ENCODE measurements around the gene HECW1.

HECW1 gene

GRCh38 chr7:43314379-43315158 is 202.1 kb downstream of the HECW1 start:
- TF ChIP-seq, protein P1, sequence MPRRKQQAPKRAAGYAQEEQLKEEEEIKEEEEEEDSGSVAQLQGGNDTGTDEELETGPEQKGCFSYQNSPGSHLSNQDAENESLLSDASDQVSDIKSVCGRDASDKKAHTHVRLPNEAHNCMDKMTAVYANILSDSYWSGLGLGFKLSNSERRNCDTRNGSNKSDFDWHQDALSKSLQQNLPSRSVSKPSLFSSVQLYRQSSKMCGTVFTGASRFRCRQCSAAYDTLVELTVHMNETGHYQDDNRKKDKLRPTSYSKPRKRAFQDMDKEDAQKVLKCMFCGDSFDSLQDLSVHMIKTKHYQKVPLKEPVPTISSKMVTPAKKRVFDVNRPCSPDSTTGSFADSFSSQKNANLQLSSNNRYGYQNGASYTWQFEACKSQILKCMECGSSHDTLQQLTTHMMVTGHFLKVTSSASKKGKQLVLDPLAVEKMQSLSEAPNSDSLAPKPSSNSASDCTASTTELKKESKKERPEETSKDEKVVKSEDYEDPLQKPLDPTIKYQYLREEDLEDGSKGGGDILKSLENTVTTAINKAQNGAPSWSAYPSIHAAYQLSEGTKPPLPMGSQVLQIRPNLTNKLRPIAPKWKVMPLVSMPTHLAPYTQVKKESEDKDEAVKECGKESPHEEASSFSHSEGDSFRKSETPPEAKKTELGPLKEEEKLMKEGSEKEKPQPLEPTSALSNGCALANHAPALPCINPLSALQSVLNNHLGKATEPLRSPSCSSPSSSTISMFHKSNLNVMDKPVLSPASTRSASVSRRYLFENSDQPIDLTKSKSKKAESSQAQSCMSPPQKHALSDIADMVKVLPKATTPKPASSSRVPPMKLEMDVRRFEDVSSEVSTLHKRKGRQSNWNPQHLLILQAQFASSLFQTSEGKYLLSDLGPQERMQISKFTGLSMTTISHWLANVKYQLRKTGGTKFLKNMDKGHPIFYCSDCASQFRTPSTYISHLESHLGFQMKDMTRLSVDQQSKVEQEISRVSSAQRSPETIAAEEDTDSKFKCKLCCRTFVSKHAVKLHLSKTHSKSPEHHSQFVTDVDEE (CRISPR knock-in tag; IDR thresholded peaks at IDR 0.05): no peak
- TF ChIP-seq RARB (CRISPR knock-in tag; IDR thresholded peaks at IDR 0.05): no peak
- no peak for TF ChIP-seq ESRRG (CRISPR knock-in tag; IDR thresholded peaks at IDR 0.05)
- TF ChIP-seq ZC3H10 (CRISPR knock-in tag; IDR thresholded peaks at IDR 0.05): no peak
- no peak for TF ChIP-seq CSDC2 (CRISPR knock-in tag; IDR thresholded peaks at IDR 0.05)
- TF ChIP-seq ZNF8 (CRISPR knock-in tag; IDR thresholded peaks at IDR 0.05): no peak
- no peak for TF ChIP-seq TOX (CRISPR knock-in tag; IDR thresholded peaks at IDR 0.05; ENCODE audit: borderline replicate concordance)
- TF ChIP-seq, protein P2, sequence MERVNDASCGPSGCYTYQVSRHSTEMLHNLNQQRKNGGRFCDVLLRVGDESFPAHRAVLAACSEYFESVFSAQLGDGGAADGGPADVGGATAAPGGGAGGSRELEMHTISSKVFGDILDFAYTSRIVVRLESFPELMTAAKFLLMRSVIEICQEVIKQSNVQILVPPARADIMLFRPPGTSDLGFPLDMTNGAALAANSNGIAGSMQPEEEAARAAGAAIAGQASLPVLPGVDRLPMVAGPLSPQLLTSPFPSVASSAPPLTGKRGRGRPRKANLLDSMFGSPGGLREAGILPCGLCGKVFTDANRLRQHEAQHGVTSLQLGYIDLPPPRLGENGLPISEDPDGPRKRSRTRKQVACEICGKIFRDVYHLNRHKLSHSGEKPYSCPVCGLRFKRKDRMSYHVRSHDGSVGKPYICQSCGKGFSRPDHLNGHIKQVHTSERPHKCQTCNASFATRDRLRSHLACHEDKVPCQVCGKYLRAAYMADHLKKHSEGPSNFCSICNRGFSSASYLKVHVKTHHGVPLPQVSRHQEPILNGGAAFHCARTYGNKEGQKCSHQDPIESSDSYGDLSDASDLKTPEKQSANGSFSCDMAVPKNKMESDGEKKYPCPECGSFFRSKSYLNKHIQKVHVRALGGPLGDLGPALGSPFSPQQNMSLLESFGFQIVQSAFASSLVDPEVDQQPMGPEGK (CRISPR knock-in tag; IDR thresholded peaks at IDR 0.05; ENCODE audit: borderline replicate concordance): no peak
- TF ChIP-seq CSRNP3 (CRISPR knock-in tag; IDR thresholded peaks at IDR 0.05): no peak
- TF ChIP-seq, protein P3, sequence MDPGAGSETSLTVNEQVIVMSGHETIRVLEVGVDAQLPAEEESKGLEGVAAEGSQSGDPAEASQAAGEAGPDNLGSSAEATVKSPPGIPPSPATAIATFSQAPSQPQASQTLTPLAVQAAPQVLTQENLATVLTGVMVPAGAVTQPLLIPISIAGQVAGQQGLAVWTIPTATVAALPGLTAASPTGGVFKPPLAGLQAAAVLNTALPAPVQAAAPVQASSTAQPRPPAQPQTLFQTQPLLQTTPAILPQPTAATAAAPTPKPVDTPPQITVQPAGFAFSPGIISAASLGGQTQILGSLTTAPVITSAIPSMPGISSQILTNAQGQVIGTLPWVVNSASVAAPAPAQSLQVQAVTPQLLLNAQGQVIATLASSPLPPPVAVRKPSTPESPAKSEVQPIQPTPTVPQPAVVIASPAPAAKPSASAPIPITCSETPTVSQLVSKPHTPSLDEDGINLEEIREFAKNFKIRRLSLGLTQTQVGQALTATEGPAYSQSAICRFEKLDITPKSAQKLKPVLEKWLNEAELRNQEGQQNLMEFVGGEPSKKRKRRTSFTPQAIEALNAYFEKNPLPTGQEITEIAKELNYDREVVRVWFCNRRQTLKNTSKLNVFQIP (CRISPR knock-in tag; IDR thresholded peaks at IDR 0.05; ENCODE audit: borderline replicate concordance, low read depth): no peak
- TF ChIP-seq PPARA (CRISPR knock-in tag; IDR thresholded peaks at IDR 0.05; ENCODE audit: borderline replicate concordance): no peak
- TF ChIP-seq TCF4 (CRISPR knock-in tag; IDR thresholded peaks at IDR 0.05; ENCODE audit: borderline replicate concordance): no peak
- TF ChIP-seq ARNTL (CRISPR knock-in tag; IDR thresholded peaks at IDR 0.05; ENCODE audit: borderline replicate concordance, low read depth): no peak
- no peak for TF ChIP-seq SNAI2 (CRISPR knock-in tag; IDR thresholded peaks at IDR 0.05)
- TF ChIP-seq, protein P4, sequence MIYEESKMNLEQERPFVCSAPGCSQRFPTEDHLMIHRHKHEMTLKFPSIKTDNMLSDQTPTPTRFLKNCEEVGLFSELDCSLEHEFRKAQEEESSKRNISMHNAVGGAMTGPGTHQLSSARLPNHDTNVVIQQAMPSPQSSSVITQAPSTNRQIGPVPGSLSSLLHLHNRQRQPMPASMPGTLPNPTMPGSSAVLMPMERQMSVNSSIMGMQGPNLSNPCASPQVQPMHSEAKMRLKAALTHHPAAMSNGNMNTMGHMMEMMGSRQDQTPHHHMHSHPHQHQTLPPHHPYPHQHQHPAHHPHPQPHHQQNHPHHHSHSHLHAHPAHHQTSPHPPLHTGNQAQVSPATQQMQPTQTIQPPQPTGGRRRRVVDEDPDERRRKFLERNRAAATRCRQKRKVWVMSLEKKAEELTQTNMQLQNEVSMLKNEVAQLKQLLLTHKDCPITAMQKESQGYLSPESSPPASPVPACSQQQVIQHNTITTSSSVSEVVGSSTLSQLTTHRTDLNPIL (CRISPR knock-in tag; IDR thresholded peaks at IDR 0.05; ENCODE audit: low read depth): no peak
- no peak for TF ChIP-seq ZFP30 (CRISPR knock-in tag; IDR thresholded peaks at IDR 0.05)
- no peak for TF ChIP-seq ISL1 (CRISPR knock-in tag; IDR thresholded peaks at IDR 0.05)
- TF ChIP-seq ZNF565 (CRISPR knock-in tag; conservative IDR thresholded peaks at IDR 0.05; ENCODE audit: low read depth): no peak
- no peak for ATAC-seq

DNA sequence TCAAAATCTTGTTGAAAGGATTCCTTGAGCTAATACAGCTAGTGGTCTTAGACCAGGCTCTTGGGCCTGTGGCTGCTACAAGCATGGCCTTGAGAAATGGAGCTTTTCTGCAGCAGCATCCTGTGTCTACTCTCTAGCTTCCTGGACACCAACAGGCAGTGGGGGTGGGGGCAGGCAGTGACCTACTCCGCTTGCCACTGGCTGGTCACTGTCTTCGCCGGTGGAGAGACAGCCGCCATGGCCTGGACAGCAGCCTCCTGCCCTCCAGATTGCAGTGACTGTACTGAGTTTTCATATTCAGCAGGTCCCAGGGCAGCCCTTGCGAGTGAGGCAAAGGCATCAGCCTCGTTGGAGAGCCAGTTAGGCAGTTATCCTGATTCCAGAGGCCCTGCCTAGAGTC is 204.6 kb downstream of the HECW1 start:
- ATAC-seq: no peak
- TF ChIP-seq ARNTL (CRISPR knock-in tag; IDR thresholded peaks at IDR 0.05; ENCODE audit: borderline replicate concordance, low read depth) (no peak), GLIS3 (CRISPR knock-in tag; IDR thresholded peaks at IDR 0.05) (no peak), CSRNP3 (CRISPR knock-in tag; IDR thresholded peaks at IDR 0.05) (no peak), TCF4 (CRISPR knock-in tag; IDR thresholded peaks at IDR 0.05; ENCODE audit: borderline replicate concordance) (no peak), ZFP3 (CRISPR knock-in tag; IDR thresholded peaks at IDR 0.05) (no peak), RARB (CRISPR knock-in tag; IDR thresholded peaks at IDR 0.05) (no peak), ZNF8 (CRISPR knock-in tag; IDR thresholded peaks at IDR 0.05) (no peak), ISL1 (CRISPR knock-in tag; IDR thresholded peaks at IDR 0.05) (no peak), TOX (CRISPR knock-in tag; IDR thresholded peaks at IDR 0.05; ENCODE audit: borderline replicate concordance) (no peak), ZFP30 (CRISPR knock-in tag; IDR thresholded peaks at IDR 0.05) (no peak), ZNF70 (CRISPR knock-in tag; IDR thresholded peaks at IDR 0.05) (no peak), ZNF565 (CRISPR knock-in tag; conservative IDR thresholded peaks at IDR 0.05; ENCODE audit: low read depth) (no peak)
- TF ChIP-seq, protein P4 (CRISPR knock-in tag; IDR thresholded peaks at IDR 0.05; ENCODE audit: low read depth): no peak
- TF ChIP-seq, protein P3 (CRISPR knock-in tag; IDR thresholded peaks at IDR 0.05; ENCODE audit: borderline replicate concordance, low read depth): no peak

Measured in SK-N-SH treated with all-trans-retinoic acid at 6 μM for 48 hours (cell line).